GM21723 (cell line): ENCODE results near the gene MASP1.

Experiments used
- ATAC-seq: cut with Tn5 transposase; IDR thresholded peaks from one replicate; pipeline ENCODE4 v1.9.1; 2021; ENCODE audit warnings: mild to moderate bottlenecking, moderate library complexity; ENCODE audit not compliant: unreplicated experiment

Gene MASP1

GRCh38 chr3:187291512-187292132, at the start of gene MASP1:
Gene MASP1 (minus strand): TSS chr3:187291737. CDS start chr3:187291632, 105 bp downstream.
- ATAC-seq, result no peak

- no peak for ATAC-seq
Measured at GRCh38 chr3:187340578-187340977, 49.0 kb upstream of the MASP1 start.

GRCh38 chr3:187336322-187336721, 44.8 kb upstream of the MASP1 start:
- ATAC-seq, result no peak

GRCh38 chr3:187334904-187335303, 43.4 kb upstream of the MASP1 start:
- no peak for ATAC-seq

GRCh38 chr3:187328691-187329090, 37.2 kb upstream of the MASP1 start:
- no peak for ATAC-seq

- ATAC-seq, result no peak
Measured at GRCh38 chr3:187327845-187328244, 36.3 kb upstream of the MASP1 start.

GRCh38 chr3:187325632-187326031, 34.1 kb upstream of the MASP1 start:
- ATAC-seq, result no peak

- ATAC-seq, result no peak
Measured at GRCh38 chr3:187323091-187323490, 31.6 kb upstream of the MASP1 start.

- no peak for ATAC-seq
Measured at GRCh38 chr3:187322291-187322690, 30.8 kb upstream of the MASP1 start.

- no peak for ATAC-seq
Measured at GRCh38 chr3:187321766-187322165, 30.2 kb upstream of the MASP1 start.

GRCh38 chr3:187319699-187320302, 28.3 kb upstream of the MASP1 start:
- ATAC-seq, result peak; percentile 82

GRCh38 chr3:187318819-187319616, 27.5 kb upstream of the MASP1 start:
- ATAC-seq, result no peak

- ATAC-seq, result no peak
Measured at GRCh38 chr3:187315872-187316271, 24.3 kb upstream of the MASP1 start.

GRCh38 chr3:187314176-187314575, 22.6 kb upstream of the MASP1 start:
- no peak for ATAC-seq

- ATAC-seq, result no peak
Measured at GRCh38 chr3:187310954-187311470, 19.5 kb upstream of the MASP1 start.

- ATAC-seq, result no peak
Measured at GRCh38 chr3:187310226-187310625, 18.7 kb upstream of the MASP1 start.

- no peak for ATAC-seq
Measured at GRCh38 chr3:187305881-187306280, 14.3 kb upstream of the MASP1 start.

GRCh38 chr3:187299611-187300010, 8.1 kb upstream of the MASP1 start:
- ATAC-seq, result no peak

GRCh38 chr3:187296911-187297310, 5.4 kb upstream of the MASP1 start:
- ATAC-seq, result no peak

GRCh38 chr3:187296058-187296457, 4.5 kb upstream of the MASP1 start:
- ATAC-seq, result no peak

- no peak for ATAC-seq
Measured at GRCh38 chr3:187295316-187296034, 3.9 kb upstream of the MASP1 start.
